Measurements from ENCODE around the gene UBD. TPM values are rescaled to one million over a fixed set of nuclear protein-coding genes. Genes with fewer than 3 reads are reported as not detected.

UBD gene
- total RNA-seq, 1 experiment from 2014 or later, result not detected

GRCh38 chr6:29557320-29557719 lies 2.2 kb downstream of the UBD start:
- Histone ChIP-seq H3K4me1 (ENCODE audit: insufficient read depth, low read length) (peaks cover 7% of the 10 kb centered on the region; the same call in 1 of the 2 replicates), H4K8ac (replicated peaks; ENCODE audit: insufficient read length, low read depth, low read length) (no peak overlapping the region), H3T11ph (ENCODE audit: low read length) (no peak overlapping the region), H2AK5ac (ENCODE audit: insufficient read length, low read length) (no peak overlapping the region), H3K4me2 (ENCODE audit: insufficient read depth, insufficient read length, low read length) (peak overlapping the region; percentile 47), H3K9me3 (ENCODE audit: control insufficient read depth, low read depth, low read length) (no peaks in the 10 kb centered on the region), H2BK5ac (ENCODE audit: insufficient read length, low read length) (no peak overlapping the region), H3K23me2 (ENCODE audit: insufficient read length, low read depth, low read length, poor library complexity, severe bottlenecking) (peaks cover 11% of the 10 kb centered on the region), H3K4ac (ENCODE audit: low read depth, low read length) (no peak overlapping the region), H3K9ac (ENCODE audit: extremely low read depth, insufficient read length, low read length) (no peak overlapping the region), H2BK15ac (ENCODE audit: low read depth, low read length) (no peak overlapping the region), H4K5ac (ENCODE audit: insufficient read length, low read depth, low read length) (no peak overlapping the region), H2BK12ac (ENCODE audit: insufficient read length, low read depth, low read length) (no peak overlapping the region), H3K23ac (ENCODE audit: insufficient read length, low read depth, low read length) (no peak overlapping the region), H2BK120ac (ENCODE audit: low read depth, low read length, poor library complexity, severe bottlenecking) (no peak overlapping the region), H3K14ac (ENCODE audit: insufficient read depth, low read length) (no peak overlapping the region), H4K20me1 (ENCODE audit: control insufficient read depth, insufficient read depth, insufficient read length) (no peaks in the 10 kb centered on the region), H3K79me1 (ENCODE audit: insufficient read depth, low read depth, low read length, poor library complexity, severe bottlenecking) (no peaks in the 10 kb centered on the region), H3K27ac (ENCODE audit: insufficient read length, low read depth, low read length) (no peak overlapping the region), H4K91ac (ENCODE audit: insufficient read length, low read depth, low read length) (no peak overlapping the region), H3K56ac (ENCODE audit: insufficient read length, low read depth, low read length) (no peak overlapping the region), H2BK20ac (ENCODE audit: low read depth, low read length, poor library complexity, severe bottlenecking) (no peak overlapping the region), H3K27me3 (ENCODE audit: insufficient read depth, low read length) (peaks cover 26% of the 10 kb centered on the region), H3K18ac (ENCODE audit: insufficient read length, low read depth, low read length) (no peak overlapping the region), H2AFZ (ENCODE audit: low read length) (no peak overlapping the region), H3K79me2 (ENCODE audit: insufficient read depth, low read length) (no peaks in the 10 kb centered on the region)
- H3K27me3 Mint-ChIP-seq (ENCODE audit: low read depth), result peaks cover 78% of the 10 kb centered on the region
- peak overlapping the region in 1 of 2 experiments; percentile 28; a peak in 1 of 5 replicates for H3K4me3 Mint-ChIP-seq
- no peak for TF ChIP-seq CTCF (conservative IDR thresholded peaks at IDR 0.05)
- H3K27ac Mint-ChIP-seq, result no peak overlapping the region; a peak in 1 of 7 replicates
- H3K36me3 Mint-ChIP-seq (ENCODE audit: insufficient read depth in 1 of 3, low read depth in 3 of 3), result peaks cover 3 to 16% (median 8%) of the 10 kb centered on the region in 3 experiments; a peak in 5 of 7 replicates
- H3K4me1 Mint-ChIP-seq, result peaks cover 41 to 51% of the 10 kb centered on the region in 2 experiments
- peaks cover 6 to 9% of the 10 kb centered on the region in 2 experiments; a peak in 3 of 5 replicates for H3K9me3 Mint-ChIP-seq
- no peak for DNase-seq

All from H9 (cell line).